Erythroblast (primary cell): ENCODE data around the gene TMIGD3.

ENCODE experiments used
- GATA1 ChIP-seq: IDR thresholded peaks from 2 replicates; pipeline ENCODE4 v1.6.1; 2011; ENCODE audit warnings: low read depth, mild to moderate bottlenecking, control low read depth, low read length, moderate library complexity
- POLR2A ChIP-seq: IDR thresholded peaks from 2 replicates; pipeline ENCODE4 v1.6.1; 2011; ENCODE audit warnings: mild to moderate bottlenecking, low read length

DNA sequence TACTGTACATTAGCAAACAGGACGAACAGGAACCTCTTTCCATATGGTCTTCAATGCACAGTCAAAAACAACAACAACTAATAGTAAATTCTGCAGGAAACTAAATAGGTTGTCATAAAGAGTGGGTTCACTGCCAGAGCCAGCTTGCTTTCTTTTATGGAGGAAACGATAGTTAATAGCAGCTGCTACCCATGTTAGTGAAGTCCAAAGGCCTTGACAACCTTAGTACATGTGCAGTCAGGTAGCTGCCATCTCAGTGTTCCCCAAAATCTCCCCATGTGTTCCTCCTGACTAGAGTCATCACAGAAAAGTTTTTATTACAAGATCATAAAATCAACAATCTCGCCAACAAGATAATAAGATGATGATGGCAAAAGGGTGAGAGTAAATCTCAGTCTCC, 16.6 kb upstream of the TMIGD3 start:
- no peak for TF ChIP-seq POLR2A
- no peak for TF ChIP-seq GATA1
